GM23248 (cell line): ENCODE measurements around the gene STX5. TPM values are rescaled to one million over a fixed set of nuclear protein-coding genes. Genes with fewer than 3 reads are reported as not detected.
A peak's percentile ranks its signal among the peaks of the same experiment; 100 is the strongest.

Source experiments
- DNase-seq: peaks from one replicate; pipeline ENCODE4 v3.0.0-alpha.2; 2015
- H2AFZ ChIP-seq: fragments of 200-600 bp; sonication (generic); 2 replicates; pipeline ENCODE4 v1.6.1; 2016; ENCODE audit warnings: antibody characterized with exemption
- H3F3A ChIP-seq: fragments of 200-600 bp; sonication (generic); 2 replicates; pipeline ENCODE4 v1.6.1; 2016; ENCODE audit warnings: mild to moderate bottlenecking, antibody characterized with exemption, mixed run types; ENCODE audit not compliant: insufficient read depth
- H3K27ac ChIP-seq: fragments of 200-600 bp; sonication (generic); 2 replicates; pipeline ENCODE4 v1.5.1; 2016; ENCODE audit warnings: mild to moderate bottlenecking
- H3K27me3 ChIP-seq: fragments of 200-600 bp; sonication (generic); replicated peaks from 2 replicates; pipeline ENCODE4 v1.6.1; 2016; ENCODE audit warnings: mild to moderate bottlenecking; ENCODE audit not compliant: insufficient read depth
- H3K36me3 ChIP-seq: fragments of 200-600 bp; sonication (generic); 2 replicates; pipeline ENCODE4 v1.6.1; 2016; ENCODE audit warnings: low read depth, mild to moderate bottlenecking
- H3K4me1 ChIP-seq: fragments of 200-600 bp; sonication (generic); 2 replicates; pipeline ENCODE4 v1.6.1; 2016; ENCODE audit warnings: mild to moderate bottlenecking; ENCODE audit not compliant: insufficient read depth
- H3K4me2 ChIP-seq: fragments of 200-600 bp; sonication (generic); one replicate; pipeline ENCODE4 v1.6.1; 2016; ENCODE audit warnings: mild to moderate bottlenecking; ENCODE audit not compliant: unreplicated experiment
- H3K4me3 ChIP-seq: fragments of 200-600 bp; sonication (generic); 2 replicates; pipeline ENCODE4 v1.5.1; 2016; ENCODE audit warnings: mild to moderate bottlenecking
- H3K79me2 ChIP-seq: fragments of 200-600 bp; sonication (generic); 2 replicates; pipeline ENCODE4 v1.6.1; 2016; ENCODE audit warnings: mild to moderate bottlenecking; ENCODE audit not compliant: insufficient read depth
- H3K9ac ChIP-seq: fragments of 200-600 bp; sonication (generic); 2 replicates; pipeline ENCODE4 v1.6.1; 2016; ENCODE audit warnings: mild to moderate bottlenecking
- H3K9me2 ChIP-seq: fragments of 200-600 bp; sonication (generic); 2 replicates; pipeline ENCODE4 v1.6.1; 2016; ENCODE audit warnings: mixed run types, mild to moderate bottlenecking, moderate library complexity; ENCODE audit not compliant: insufficient read depth
- H3K9me3 ChIP-seq: fragments of 200-600 bp; sonication (generic); one replicate; pipeline ENCODE4 v1.6.1; 2017; ENCODE audit warnings: low read depth
- H4K20me1 ChIP-seq: fragments of 200-600 bp; sonication (generic); 2 replicates; pipeline ENCODE4 v1.6.0; 2016; ENCODE audit not compliant: insufficient read depth
- EZH2 ChIP-seq: fragments of 200-600 bp; sonication (generic); IDR thresholded peaks from 2 replicates; pipeline ENCODE4 v1.6.1; 2018; ENCODE audit warnings: antibody characterized with exemption, mild to moderate bottlenecking; ENCODE audit not compliant: insufficient read depth, poor library complexity, severe bottlenecking
- EZH2phosphoT487 ChIP-seq: fragments of 200-600 bp; sonication (generic); IDR thresholded peaks from 2 replicates; pipeline ENCODE4 v1.6.1; 2018; ENCODE audit warnings: antibody characterized with exemption, moderate library complexity, mild to moderate bottlenecking, low read depth; ENCODE audit not compliant: insufficient read depth
- WGBS, 2 experiments: methylation state at CpG; one replicate each; pipeline ENCODE4 v1.1.6; 2015 to 2017; ENCODE audit warnings: low lambda C conversion rate in 2 of 2, low coverage in 1 of 2; ENCODE audit errors: missing lambda C conversion rate in 2 of 2; 5-methylcytosine and 5-hydroxymethylcytosine counted together
- in situ Hi-C: fragments of 300-500 bp; cut with MboI; formaldehyde crosslinking; loops from 2 replicates; pipeline ENCODE4 v1.15.0; 2020
- polyA plus RNA-seq: library from polyadenylated mRNA; unstranded; fragments of >200 nt; fragmentation: Nextera tagmentation; extraction: Ambion mirVana; gene quantifications from 2 replicates; pipeline ENCODE4 v1.2.1, GENCODE V29; 2016
- total RNA-seq: library from RNA; depleted of rRNA; stranded (reverse); fragments of >200 nt; shearing (Covaris generic); gene quantifications from 2 replicates; pipeline ENCODE4 v1.2.3, GENCODE V29; 2014

STX5 gene
- total and polyA plus RNA-seq, 2 experiments from 2014 or later, result 34.0 to 43.9 TPM

- Histone ChIP-seq H3K9me2 (no peaks in the 10 kb centered on the region), H3K27me3 (no peaks in the 10 kb centered on the region), H3K4me3 (peak overlapping the region; percentile 87), H3K9ac (peak overlapping the region; percentile 94), H2AFZ (peak overlapping the region; percentile 73), H4K20me1 (no peaks in the 10 kb centered on the region), H3K27ac (peak overlapping the region; percentile 95), H3K4me2 (peak overlapping the region; percentile 81), H3K79me2 (peaks cover 52% of the 10 kb centered on the region), H3K9me3 (no peaks in the 10 kb centered on the region), H3F3A (peaks cover 26% of the 10 kb centered on the region), H3K4me1 (peaks cover 31% of the 10 kb centered on the region), H3K36me3 (0 out of 2 replicates have a peak, but pooled peaks cover 4% of the 10 kb centered on the region)
- 0 to 2% methylated on average over 34 to 38 of the region's 51 CpGs for WGBS, 2 experiments
- TF ChIP-seq EZH2, result no peak
- TF ChIP-seq EZH2phosphoT487, result no peak
- DNase-seq, result peak; percentile 92
- in situ Hi-C loops, result no loop called here
Observed at GRCh38 chr11:62786318-62787004, 45.4 kb downstream of the STX5 start.

- no peaks in the 10 kb centered on the region for H3K9me3 ChIP-seq
- H3K9me2 ChIP-seq, result no peaks in the 10 kb centered on the region
- no peak overlapping the region for H3K27ac ChIP-seq
- H3K36me3 ChIP-seq, result 0 out of 2 replicates have a peak, but pooled peaks cover 4% of the 10 kb centered on the region
- H3K79me2 ChIP-seq, result peaks cover 17% of the 10 kb centered on the region
- peaks cover 10% of the 10 kb centered on the region for H3F3A ChIP-seq
- WGBS, 2 experiments, result 89 to 94% methylated on average over 7 of the region's 7 CpGs
- H3K9ac ChIP-seq, result no peak overlapping the region
- no peak for DNase-seq
- H3K4me3 ChIP-seq, result no peak overlapping the region
- peaks cover 7% of the 10 kb centered on the region for H3K4me1 ChIP-seq
- H3K27me3 ChIP-seq, result no peaks in the 10 kb centered on the region
- H4K20me1 ChIP-seq, result no peaks in the 10 kb centered on the region
- TF ChIP-seq EZH2phosphoT487 (no peak), EZH2 (no peak)
- in situ Hi-C loops, result no loop called here
- H2AFZ ChIP-seq, result no peak overlapping the region
- H3K4me2 ChIP-seq, result no peak overlapping the region
Observed at GRCh38 chr11:62782753-62783152, 49.1 kb downstream of the STX5 start.

GRCh38 chr11:62778441-62778840 is 53.4 kb downstream of the STX5 start:
- no peak overlapping the region for H3K4me3 ChIP-seq
- no peaks in the 10 kb centered on the region for H4K20me1 ChIP-seq
- H3K9me2 ChIP-seq, result no peaks in the 10 kb centered on the region
- 94 to 100% methylated on average over 3 of the region's 3 CpGs for WGBS, 2 experiments
- no peak overlapping the region for H3K4me2 ChIP-seq
- no peak overlapping the region for H3K9ac ChIP-seq
- H3F3A ChIP-seq, result no peaks in the 10 kb centered on the region
- in situ Hi-C loops, result no loop called here
- TF ChIP-seq EZH2phosphoT487, result no peak
- TF ChIP-seq EZH2, result no peak
- H3K27me3 ChIP-seq, result no peaks in the 10 kb centered on the region
- DNase-seq, result no peak
- peaks cover 5% of the 10 kb centered on the region for H3K79me2 ChIP-seq
- H2AFZ ChIP-seq, result no peak overlapping the region
- no peak overlapping the region for H3K27ac ChIP-seq
- no peaks in the 10 kb centered on the region for H3K36me3 ChIP-seq
- H3K4me1 ChIP-seq, result no peaks in the 10 kb centered on the region
- H3K9me3 ChIP-seq, result no peaks in the 10 kb centered on the region

GRCh38 chr11:62777389-62777788 is 54.5 kb downstream of the STX5 start:
- H4K20me1 ChIP-seq, result no peaks in the 10 kb centered on the region
- no peaks in the 10 kb centered on the region for H3K36me3 ChIP-seq
- in situ Hi-C loops, result no loop called here
- H2AFZ ChIP-seq, result no peak overlapping the region
- TF ChIP-seq EZH2 (no peak), EZH2phosphoT487 (no peak)
- H3K9me2 ChIP-seq, result no peaks in the 10 kb centered on the region
- no peak overlapping the region for H3K4me2 ChIP-seq
- H3F3A ChIP-seq, result no peaks in the 10 kb centered on the region
- DNase-seq, result no peak
- H3K79me2 ChIP-seq, result peaks cover 16% of the 10 kb centered on the region
- WGBS, 2 experiments, result 75 to 82% methylated on average over 2 of the region's 2 CpGs
- H3K9ac ChIP-seq, result no peak overlapping the region
- no peak overlapping the region for H3K4me3 ChIP-seq
- H3K9me3 ChIP-seq, result no peaks in the 10 kb centered on the region
- 0 out of 2 replicates have a peak, but pooled peaks cover 2% of the 10 kb centered on the region for H3K4me1 ChIP-seq
- H3K27ac ChIP-seq, result no peak overlapping the region
- no peaks in the 10 kb centered on the region for H3K27me3 ChIP-seq
